Activated effector memory CD4-positive, alpha-beta T cell treated with anti-CD3 and anti-CD28 coated beads, Interleukin-2, amount 50 U/mL, for 16 hours (primary cell): ENCODE data around the gene MGAT4A.
"Not testable (repeated sequence)": the region's sequence is repeated elsewhere in the genome, so short reads cannot be mapped to it uniquely, and the experiment has no call there.

Experiments used
- DNase-seq: peaks from one replicate; pipeline ENCODE4 v3.0.0-alpha.2; 2020

MGAT4A gene

DNA sequence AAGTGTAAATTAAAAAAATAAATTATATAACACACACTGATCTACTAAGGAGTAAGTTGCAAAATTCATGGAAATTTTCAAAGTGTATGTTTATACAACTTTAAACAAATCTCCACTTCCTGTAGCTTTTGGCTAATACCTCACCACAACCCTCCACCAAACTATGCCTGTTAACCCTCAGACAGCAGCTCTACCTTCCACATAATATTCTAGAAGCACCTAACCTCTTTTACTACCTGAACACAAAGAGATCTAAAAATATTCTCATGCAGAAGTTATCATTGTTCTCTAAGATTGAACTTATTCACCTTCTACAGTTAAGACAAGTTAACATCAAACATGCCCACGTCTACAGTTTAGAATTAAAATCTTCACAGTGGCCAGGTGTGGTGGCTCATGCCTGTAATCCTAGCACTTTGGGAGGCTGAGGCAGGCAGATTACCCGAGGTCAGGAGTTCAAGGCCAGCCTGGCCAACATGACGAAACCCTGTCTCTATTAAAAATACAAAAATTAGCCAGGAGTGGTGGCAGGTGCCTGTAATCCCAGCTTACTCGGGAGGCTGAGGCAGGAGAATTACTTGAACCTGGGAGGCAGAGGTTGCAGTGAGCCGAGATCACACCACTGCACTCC lies 2.7 kb downstream of the MGAT4A start:
- DNase-seq, result not testable (repeated sequence)

DNA sequence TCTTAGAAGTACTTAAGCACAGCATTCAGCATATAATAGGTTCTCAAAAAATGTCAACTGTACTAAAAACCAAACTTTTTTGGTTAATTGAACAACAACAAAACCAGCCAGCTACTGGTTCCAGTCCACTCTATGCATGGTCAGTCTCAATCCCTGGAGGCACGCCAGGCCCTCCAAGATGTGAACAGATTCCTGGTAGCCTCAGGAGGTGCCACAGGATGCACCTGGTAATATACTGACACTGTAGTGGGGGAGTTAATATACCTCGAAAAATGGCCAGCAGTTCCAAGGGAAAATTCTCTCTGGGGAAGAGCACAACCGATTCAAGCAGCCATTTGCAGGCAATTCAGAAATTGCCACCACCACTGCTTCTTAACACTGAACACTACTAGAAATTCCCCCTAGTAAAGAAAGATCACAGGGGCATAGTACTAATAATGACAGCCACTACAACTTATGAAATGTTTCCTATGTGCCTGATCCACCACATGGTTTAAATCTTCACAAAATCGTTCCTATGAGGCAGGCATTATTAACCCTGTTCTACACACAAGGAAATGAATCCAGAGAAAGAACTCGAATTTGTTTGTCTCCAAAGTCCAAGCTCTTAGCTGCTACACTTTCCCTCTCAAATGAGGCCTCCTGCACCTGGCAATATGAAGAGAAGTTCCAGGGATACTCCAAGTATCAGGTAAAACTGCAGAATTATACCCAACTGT lies 3.4 kb downstream of the MGAT4A start:
- no peak for DNase-seq

DNA sequence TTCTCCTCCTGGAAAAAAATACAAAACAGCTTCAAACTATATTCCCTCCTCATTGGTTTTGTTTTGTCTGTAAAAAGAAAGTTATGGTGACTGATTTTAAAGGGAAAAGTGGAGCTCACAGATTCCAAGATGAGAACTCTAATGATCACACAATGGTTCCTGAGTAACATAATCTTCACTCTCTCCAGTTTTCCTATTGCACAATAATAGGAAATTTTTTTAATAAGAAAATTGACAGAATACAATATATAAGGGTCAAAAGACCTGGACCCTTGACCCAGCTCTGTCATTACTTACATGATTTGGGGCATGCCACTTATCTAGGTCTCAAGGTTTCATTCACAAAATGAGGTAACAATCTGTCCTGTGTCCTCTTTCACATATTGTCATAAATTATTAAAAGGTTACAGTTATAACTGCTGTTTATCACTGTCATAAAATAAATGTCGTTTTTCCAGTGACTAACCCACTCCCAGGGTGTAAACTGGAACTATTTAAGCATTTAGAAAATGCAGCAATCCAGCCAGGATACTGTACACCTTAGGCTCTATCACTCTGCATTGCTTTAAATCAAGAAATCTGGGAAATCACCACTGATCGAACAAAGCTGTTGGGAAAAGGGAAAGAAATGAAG lies 4.1 kb downstream of the MGAT4A start:
- no peak for DNase-seq

DNA sequence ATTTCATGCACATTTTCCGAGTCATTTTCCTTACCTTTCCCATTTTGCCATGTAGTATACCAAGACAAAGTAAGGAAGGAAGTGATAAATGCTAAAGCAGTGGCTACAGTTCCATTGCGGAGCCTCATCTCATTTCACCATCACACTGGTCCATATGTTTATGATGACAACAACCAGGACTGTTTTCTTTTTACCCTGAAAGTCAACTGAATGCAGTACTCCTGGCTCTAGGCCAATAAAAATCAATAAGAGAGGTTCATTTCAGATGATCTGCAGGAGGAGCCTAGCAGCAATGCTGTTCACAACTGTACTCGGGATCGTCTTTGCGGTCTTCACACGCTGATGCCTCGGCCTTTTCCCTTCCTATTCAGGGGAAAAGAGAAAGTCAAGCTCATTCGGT lies 4.7 kb downstream of the MGAT4A start:
- no peak for DNase-seq

DNA sequence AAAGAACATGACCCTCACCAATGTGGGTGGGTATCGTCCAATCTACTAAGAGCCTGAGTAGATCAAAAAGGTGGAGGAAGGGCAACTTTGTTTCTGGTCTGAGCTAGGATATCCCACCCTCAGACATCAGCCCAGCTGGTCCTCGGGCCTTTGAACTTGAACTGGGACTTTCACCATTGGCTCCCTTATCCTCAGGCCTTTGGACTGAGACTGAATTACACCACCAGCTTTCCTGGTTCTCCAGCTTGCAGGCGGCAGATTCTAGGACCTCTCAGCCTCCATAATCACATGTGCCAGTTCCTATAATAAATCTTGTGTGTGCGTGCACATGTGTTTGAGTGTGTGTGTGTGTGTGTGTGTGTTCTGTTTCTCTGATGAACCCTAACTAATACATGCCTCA lies 10.6 kb downstream of the MGAT4A start:
- no peak for DNase-seq

DNA sequence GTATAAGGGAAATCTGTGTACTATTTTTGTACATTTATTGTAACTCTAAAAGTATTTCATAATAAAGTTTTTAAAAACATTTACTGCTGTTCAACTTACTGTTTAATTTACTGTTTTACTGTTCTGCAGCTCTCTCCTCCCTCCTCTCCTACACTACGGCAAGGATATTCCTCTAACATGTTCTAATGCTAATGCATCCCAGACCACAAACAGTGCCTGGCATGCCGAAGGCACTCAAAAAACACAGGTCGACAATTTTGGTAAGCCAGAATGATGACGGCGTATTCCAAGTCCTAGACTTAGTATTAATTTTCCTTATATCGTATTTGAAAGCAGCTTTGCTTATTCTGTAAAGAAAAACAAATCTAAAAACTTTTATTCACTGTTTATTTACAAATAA lies 13.3 kb downstream of the MGAT4A start:
- no peak for DNase-seq

DNA sequence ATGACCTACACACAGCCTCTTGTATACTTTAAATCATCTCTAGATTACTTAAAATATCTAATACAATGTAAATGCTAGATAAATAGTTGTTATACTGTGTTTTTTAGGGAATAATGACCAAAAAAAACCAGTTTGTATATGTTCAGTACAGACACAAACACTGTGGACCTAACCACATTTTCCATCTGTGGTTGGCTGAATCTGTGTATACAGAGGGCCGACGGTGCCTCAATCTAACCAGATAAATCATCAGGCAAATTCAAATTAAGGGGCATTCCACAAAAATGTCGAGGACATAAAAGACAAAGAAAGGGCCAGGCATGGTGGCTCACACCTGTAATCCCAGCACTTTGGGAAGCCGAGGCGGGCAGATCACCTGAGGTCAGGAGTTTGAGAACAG lies 14.1 kb downstream of the MGAT4A start:
- DNase-seq, result no peak

DNA sequence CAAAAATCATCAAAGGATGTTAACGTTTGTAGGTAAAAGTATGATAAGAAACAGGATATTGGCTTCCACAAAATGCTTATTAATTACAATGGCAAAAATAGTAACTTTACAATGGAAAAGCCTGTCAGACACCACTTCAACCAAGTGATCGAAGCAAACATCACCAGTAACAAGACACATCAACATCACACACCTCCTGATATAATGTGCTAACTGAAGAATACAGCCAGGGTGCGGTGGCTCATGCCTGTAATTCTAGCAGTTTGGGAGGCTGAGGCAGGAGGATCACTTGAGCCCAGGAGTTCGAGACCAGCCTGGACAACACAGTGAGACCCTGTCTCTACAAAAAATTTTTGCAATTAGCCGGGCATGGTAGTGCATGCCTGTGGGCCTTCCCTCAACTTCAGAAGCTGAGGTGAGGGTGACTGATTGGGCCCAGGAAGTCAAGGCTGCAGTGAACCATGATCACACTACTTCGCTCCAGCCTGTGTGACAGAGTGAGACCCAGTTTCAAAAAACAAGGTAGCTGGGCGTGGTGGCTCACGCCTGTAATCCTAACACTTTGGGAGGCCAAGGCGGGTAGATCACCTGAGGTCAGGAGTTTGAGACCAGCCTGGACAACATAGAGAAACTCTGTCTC lies 15.0 kb downstream of the MGAT4A start:
- DNase-seq, result no peak

DNA sequence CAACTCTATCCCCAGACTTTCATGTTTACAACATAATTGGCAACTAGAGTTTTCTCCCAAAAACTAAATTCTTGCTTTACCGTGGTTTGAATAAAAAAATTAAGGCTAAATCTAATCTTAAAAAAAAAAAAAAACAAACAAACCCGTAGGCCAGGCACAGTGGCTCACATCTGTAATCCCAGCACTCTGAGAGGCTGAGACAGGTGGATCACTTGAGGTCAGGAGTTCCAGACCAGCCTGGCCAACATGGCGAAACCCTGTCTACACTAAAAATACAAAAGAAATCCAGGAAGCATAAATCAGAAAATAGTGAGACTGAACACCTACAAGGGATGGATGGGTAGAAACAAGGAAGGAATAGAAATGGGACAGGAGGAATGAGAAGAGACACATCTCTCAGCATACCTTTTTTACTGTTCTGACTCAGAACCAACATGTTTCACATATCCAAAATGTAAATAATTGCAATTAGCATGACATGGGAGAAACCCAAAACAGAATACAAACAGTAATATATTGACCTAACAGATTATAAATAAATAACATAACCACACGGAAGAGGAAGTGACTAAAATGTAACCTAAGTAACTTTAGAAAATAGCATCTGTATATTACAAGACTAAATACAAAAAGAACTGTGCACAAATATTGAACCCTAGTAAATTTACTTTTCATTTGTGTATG lies 17.5 kb downstream of the MGAT4A start:
- DNase-seq, result no peak

DNA sequence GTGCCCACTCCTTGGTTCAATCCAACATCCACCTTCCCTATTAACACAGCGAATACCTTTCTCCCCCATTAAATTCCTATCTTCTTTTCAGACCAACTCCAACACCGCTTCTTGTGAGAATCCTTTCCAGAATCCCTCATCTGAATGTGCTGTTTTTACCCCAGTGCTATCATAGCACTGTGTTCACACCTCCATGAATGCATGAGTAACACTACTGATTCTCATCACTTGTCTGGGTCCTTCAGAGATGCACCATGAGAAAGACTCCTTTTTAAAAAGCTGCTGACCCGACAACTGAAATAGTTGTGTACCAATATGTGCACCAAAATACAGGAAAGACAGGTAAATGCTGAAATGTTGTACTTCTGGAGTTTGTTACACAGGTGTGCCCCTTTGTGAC lies 18.8 kb downstream of the MGAT4A start:
- no peak for DNase-seq

DNA sequence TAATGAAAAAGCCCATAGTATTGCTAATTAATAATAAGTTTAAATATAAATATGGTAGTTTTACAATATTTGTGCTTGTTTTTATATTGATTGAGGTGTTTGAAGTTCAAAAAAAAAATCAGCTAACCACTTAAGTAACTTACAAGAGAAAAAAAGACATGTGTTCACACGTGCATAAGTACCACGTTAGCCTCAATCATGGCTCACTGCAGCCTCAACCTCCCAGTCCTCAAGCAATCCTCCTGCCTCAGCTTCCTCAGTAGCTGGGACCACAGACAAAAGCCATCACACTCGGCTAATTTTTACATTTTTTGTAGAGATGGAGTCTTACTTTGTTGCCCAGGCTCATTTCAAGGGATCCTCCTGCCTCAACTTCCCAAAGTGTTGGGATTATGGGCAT lies 19.4 kb downstream of the MGAT4A start:
- no peak for DNase-seq

DNA sequence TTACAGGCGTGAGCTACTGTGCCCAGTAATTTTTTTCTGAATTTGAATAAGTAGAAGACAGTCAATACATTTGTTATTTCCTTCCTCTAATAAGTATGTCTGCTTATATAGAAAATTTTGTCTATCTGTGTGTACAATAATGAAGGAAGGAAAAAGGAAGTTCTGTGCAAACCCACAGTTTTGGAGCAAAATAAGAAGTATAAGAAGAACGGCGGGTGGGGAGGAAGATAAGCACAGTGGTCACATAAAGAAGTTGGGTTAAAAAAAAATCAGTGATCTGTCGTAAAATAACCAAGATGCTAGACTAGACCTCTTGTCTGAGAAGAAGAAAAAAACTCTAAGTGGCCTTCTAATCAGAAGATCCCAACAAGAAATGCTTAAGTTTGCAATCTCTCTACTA lies 20.2 kb downstream of the MGAT4A start:
- DNase-seq, result no peak

DNA sequence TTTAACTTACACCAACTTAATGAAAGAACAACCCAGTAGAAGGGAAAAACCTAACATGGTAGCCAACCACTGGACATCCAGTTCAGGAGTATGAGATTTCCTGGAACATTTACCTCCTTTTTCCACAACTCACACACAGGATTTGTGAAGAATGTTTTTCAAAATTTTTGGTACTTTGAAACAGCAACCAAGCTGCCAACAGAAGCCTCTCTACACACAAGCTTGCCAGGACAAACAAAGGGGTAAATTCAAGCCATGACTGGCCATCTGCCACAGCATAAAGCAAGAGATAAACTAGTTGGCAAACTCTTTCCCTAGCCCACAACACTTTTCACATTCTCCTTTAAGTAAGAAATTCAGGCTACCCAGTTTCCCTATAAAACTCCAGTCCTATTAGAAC lies 21.4 kb downstream of the MGAT4A start:
- DNase-seq, result no peak

DNA sequence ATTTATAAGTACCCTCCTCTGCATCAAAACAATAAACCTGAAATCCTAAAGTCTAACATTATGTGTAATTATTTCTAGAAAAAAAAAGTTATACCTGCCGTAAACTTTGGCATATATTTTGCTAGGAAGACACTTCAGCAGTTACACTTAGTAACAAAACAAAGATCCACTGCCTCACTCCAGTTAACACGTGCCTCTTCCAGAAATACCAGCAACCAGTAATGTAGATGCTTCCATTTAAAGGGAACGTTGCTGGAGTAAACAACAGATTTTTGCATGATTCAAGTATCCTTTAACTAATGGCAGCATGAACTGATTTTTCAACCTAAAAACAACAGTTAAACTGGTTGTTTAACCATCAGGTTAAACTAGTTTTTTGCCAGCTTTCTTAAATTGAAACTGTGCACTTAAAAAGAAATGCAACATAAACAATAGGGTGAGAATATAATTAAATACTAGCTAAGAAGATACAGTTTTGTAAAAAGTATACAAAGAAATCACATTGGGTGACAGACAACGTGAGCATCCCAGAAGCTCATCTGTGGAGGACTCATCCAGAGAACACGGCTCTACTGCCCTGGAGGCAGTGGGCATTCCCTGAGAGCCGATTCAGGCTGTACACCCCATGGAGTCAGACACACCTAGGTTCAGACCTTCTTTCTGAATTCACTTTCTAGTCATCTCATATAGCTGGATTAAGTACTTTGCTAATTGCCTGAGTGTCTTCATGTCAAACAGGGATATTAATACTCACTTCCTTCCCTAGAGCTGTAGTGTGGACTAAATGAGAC lies 22.3 kb downstream of the MGAT4A start:
- DNase-seq, result no peak

DNA sequence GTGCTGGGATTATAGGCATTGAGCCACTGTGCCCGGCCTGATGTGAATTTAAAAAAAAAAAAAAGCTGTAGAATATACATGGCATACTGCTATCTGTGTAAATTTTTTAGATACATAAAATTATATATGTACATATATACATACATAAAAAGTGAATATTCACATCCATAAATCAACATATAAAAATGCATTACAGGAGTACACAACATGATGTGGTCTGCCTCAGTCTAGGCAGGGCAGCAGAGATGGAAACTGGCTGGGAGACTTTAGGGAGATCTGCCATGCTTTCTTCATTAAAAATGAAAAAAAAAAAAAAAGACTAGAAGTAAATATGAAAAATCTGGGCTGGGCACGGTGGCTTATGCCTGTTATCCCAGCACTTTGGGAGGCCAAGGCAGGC lies 24.3 kb downstream of the MGAT4A start:
- DNase-seq, result no peak

DNA sequence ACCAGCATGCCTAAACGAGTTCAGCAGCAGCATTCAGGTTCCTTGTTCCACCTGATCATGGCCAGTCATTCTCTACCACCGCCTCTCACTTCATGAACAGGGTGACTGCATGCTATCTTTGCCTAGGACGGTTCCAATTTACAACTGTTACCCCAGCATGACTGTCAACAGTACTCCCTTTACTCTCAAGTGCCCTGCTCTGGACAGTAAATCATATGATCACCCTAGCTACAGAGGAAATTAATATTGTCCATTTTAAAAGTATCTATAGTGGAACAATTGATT lies 25.7 kb downstream of the MGAT4A start:
- no peak for DNase-seq

DNA sequence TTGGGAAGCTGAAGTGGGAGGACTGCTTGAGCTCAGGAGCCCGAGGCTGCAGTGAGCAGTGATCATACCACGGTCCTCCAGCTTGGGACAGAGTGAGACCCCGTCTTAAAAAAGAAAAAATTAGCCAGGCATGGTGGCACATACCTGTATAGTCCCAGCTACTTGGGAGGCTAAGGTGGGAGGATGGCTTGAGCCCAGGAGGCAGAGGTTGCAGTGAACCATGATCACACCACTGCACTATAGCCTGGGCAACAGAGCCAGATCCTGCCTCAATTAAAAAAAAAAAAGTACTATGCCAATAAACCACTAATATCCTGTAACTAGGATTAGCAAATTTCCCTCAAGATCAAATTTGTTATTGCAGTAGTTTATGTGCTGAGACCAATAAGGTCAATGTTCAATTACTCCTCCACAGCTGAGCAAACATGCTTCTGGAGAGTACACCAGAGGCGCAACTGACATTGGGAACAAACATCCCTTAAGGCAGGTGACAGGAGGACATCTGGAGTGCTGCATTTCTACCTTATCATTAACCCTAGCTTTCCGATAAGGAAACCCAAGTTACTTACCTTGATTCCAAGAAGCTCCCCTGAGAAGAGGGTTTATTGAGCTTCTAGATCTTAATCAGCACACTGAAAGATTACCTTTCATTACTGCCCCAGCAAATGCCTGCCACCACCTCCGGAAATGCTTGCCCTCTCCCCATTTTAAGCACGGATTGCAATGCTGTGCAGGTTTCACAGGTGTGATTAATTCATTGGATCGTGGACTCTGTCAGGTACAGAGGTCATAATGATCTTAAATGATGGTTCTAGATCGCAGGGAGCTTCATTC lies 26.2 kb downstream of the MGAT4A start:
- DNase-seq, result no peak

DNA sequence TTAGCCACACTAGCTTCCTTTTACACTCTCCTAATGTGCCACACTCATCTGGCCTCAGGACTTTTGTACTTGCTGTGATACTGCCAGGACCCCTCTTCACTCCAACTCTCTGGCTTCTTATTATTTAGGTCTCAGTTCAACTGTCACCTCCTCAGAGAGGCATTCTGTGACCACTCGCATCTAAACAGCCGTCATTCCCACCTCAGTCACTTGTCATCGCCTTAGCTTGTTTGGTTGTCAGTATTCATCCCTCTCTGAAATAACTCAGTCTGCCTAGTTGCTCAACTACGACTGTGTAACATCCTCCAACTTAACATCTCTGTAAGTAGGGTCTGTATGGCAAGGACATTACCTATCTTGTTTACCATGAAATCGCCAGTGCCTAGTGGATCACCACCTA lies 27.2 kb downstream of the MGAT4A start:
- DNase-seq, result no peak

DNA sequence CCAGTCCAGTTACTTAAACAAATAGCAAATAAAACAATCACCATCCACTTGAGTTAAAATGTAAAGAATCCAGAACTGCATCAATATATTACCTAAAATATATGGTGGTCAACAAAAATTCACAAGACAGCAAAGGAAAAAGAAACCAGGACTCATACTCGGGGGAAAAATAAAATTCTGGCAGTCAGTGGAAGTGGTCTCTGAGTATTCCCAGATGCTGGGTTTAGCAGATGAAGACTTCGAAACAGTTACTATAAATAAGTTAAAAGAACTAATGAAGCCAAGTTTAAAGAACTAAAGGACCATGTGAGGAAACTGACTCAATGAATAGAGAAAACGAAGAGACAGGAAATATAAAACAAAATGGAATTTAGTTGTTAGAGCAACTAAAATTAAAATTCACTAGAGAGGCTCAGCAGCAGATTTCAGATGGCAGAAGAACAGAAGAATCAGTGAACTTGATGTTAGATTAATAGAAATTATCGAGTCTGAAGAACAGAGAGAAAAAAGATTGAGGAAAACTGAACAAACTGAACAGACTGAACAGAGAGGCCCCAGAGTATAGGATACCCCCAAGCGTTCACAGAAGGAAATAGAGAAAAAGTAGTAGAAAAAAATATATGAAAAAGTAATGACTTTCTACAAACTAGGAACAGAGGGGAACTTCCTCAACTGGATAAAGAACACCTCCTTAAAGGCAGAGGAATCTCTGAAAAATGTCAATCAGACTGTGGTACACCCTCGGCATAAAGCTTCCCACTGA lies 27.9 kb downstream of the MGAT4A start:
- no peak for DNase-seq

DNA sequence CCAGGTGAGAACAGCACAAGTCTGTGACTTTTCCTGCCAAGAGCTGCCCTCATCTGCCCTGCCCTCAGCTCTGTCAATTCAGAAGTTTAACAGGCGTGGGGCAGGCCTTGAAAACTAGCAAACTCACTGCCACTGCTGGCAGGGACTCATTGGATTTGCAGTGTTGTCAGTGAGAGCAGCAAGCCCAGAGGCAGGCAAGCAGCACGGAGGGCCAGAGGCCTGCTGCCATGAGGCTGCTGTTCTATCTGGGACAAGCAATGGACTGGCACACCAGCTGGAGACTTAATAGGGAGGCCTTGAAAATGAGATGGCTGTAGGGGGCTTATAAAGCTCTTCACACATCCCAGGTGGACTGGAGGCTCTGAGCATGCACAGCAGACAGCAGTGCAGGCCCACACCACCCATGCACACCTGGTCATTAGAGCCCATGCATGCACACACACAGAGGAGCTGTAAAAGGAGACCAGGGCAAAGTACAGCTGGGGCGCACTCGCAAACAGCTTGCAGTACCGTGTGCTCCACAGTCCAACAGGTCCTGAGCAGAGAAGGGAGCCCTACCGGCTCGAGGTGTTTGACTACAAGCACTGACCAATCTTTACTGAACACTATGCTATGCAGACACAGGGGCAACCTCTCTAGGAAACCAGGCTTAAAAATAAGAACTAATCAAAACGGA lies 28.7 kb downstream of the MGAT4A start:
- DNase-seq, result no peak

DNA sequence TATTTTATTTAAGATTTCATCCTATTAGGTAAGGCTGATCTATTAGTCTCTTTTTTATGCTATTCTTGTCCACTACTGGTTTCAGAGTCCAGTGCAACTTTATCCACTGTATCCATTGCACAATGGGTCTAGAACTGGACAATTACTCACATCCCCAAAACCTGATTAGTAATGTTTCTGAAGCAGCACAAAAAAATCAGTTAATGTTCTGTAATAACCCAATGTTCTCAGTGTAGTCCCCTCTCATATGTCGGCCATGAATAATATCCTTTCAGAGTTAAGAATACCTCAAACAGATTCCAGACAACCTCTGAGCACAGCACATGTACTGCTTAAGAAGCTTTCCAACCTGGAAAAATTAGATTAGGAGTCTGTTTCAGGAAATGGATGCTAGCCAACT lies 29.7 kb downstream of the MGAT4A start:
- no peak for DNase-seq
